HG03378 (cell line): Measurements from ENCODE around the gene PSMA6.
A peak's percentile ranks its signal among the peaks of the same experiment; 100 is the strongest.
"Not testable (repeated sequence)": the region's sequence is repeated elsewhere in the genome, so short reads cannot be mapped to it uniquely, and the experiment has no call there.

ENCODE experiments used
- ATAC-seq: cut with Tn5 transposase; IDR thresholded peaks from one replicate; pipeline ENCODE4 v1.9.1; 2021; ENCODE audit warnings: mild to moderate bottlenecking, moderate library complexity; ENCODE audit not compliant: unreplicated experiment

Gene PSMA6

DNA sequence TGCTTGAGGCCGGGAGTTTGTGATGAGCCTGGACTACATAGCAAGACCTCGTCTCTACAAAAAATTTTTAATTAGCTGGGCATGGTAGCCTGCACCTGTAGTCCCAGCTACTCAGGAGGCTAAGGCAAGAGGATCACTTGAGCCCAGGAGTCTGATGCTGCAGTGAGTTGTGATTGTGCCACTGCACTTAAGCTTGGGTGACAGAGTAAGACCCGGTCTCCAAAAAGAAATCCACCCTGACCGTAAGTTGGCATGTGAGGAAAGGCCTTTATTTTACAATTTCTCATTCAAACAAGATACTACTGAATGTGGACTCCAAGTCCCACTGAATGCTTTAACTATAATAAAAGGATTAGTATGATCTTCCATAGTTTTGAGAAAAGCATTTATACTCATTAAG lies 27.3 kb downstream of the PSMA6 start:
- ATAC-seq: no peak

DNA sequence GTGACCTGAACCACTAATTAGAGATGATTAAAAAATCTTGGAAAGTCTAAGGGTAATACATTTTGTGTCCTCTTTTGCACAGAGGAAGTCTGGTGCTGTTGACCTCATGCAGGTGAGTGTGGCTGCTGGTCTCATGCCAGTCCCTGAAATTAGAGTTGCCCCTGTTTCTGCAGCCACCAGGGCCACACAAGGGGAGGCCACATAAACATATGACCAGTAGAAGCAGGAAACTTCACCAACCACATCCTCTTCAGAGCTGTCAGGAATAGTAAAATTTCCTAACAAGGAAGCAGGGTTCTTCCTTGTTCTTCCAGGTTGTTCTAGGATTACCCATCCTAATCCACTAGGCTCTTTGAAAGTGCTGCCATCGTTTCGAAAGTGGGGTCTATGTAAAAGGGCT lies 28.3 kb downstream of the PSMA6 start:
- ATAC-seq: no peak

DNA sequence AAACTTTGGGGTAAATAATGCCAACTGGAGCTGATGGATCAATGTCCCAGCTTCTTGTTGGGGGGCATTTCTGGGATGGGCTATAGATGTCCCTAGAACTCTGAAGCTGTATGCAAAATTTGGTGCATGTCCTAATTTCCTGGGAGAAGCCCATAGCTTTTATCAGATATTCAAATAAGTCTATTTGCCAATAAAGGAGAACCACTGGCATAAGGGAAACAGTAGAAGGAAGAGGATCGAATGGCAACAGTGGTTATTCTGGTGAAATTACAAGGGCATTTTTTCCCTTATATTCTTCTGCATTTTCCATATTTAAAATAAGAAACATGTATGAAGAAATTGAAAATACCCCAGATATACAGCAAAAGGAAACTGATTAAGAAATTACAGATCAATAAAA lies 34.2 kb downstream of the PSMA6 start:
- no peak for ATAC-seq

GRCh38 chr14:35331605-35332516 lies 39.7 kb downstream of the PSMA6 start:
- peak; percentile 62 for ATAC-seq

DNA sequence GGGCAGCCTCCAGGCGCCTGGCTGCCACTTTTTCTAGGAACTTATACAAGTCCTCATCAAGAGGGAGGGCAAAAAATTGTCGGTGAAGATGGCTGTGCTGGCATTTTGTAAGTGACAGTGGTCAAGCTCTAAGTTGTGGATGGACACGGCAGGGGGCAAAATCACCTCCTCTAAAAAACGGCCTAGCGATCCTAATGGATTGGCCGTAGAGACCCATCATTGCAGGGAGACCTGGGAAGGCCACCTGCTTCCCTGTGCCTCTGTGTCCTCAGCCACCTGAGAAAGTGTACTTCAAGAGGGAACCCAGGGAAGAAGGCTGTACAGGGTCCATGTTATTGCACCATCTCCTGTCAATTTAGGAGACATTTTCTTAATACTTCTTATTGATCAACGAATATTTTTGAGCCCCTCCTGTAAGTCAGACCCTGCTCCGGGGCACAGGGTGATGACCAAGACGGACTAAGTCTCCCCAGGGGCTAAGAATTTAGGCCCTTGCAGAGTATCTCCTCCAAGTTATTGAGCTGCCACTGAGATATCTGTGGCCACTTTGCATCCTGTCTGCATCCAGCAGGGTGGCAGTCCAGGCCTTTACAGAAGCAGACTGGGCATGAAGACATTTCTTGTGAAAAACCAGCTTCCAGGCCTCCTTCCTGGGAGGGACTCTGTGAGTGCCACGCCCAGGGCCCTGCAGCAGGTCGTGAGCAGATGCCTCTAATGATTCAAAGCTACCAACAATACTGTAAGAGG lies 40.5 kb downstream of the PSMA6 start:
- ATAC-seq: no peak

- no peak for ATAC-seq
These were observed 41.1 kb downstream of the PSMA6 start for GRCh38 chr14:35333264-35333730.

- ATAC-seq: no peak
These were observed 41.9 kb downstream of the PSMA6 start for GRCh38 chr14:35333797-35334743.

- ATAC-seq: no peak
These were observed 43.4 kb downstream of the PSMA6 start for GRCh38 chr14:35335388-35336092.

DNA sequence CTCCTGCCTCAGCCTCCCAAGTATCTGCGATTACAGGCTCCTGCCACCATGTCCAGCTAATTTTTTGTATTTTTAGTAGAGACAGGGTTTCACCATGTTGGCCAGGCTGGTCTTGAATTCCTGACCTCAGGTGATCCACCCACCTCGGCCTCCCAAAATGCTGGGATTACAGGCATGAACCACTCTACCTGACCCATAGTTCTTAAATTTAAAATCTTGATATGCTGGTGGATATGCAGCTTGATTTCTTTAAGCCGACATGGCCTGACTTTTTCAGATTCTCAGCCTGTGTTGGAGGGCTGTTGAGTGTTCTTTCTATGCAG lies 44.0 kb downstream of the PSMA6 start:
- not testable (repeated sequence) for ATAC-seq

DNA sequence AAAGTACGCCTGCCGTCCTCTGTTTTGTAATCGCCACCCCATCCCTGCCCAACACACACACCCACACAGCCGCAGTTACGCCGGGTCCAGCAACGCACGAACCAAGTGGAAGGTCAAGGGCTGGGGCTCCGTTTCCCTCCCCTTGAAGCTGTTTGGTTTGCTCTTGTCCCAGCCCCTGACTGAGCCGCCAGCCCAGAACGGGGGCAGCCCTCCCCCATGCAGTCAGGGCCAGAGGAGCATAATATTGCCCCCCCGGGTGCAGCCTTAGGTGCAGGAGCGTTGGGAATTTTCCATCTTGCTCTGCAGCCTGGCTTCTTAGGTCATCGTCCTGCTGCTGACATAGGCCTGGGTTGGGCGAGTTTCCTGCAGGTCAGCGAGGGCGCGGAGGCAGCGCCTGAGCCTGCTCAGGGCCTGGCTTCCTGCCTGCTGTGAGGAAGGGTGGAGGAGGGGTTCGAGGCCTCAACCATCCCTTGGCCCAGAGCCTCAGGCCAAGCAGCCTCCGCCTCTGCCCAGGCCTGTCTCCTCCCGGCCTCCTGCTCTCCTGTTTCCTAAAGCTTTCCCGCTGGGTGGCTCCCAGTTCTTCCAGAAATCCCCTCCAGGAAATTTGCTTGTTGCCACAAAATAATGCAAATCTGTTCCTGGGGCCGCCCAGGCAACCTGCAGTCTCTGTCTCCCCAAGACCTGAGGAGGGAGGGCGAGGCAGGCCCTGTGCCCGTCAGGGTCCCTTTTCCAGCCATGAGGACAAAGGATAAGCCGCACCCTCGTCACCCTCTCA lies 44.5 kb downstream of the PSMA6 start:
- no peak for ATAC-seq

DNA sequence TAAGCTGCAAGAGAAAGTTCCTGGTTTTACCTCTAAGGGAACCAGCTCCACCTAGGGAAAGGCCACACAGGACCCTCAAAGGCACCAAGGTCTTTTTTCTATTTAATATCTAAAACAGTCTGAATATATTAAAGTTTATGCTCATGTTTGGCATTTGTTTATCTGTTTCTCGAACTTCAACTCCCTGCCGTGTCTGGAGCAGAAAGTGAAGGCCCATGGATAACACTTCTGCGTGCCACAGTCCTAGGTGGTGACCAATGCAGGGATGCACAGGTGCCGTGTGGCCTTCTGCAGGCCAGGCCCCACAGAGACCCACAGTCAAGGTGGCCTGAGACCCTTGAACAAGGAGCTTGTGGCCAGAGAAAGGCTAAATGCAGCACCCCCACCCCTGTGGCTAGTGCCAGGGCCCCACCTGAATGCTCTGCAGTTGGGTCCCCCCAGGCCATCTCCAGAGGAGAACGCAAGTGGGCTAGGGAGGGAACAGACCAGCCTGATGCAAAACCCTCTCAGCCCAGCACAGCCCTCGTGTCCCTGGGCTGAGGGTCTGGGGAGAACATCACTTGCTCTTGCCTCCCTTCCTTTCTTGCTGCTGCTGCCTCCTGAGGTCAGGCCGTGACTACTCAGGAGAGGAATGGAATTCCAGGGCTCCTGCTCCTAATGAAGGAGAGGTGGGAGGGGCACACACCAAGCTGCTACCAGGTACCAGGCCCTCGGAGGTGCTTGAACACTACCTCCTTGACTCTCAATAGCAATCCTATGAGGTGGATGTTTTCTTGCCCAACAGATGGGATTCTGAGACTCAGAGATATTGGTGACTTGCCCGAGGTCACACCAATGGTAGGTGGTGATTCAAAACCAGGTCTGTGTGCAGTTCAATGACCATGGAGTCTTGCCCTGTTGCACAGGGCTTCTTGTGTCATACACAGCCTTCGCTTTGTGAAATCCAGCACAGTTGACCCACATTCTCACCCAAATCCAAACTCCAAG lies 45.4 kb downstream of the PSMA6 start:
- ATAC-seq: no peak

- no peak for ATAC-seq
These were observed 46.7 kb downstream of the PSMA6 start for GRCh38 chr14:35338731-35339405.

- ATAC-seq: no peak
These were observed 47.7 kb downstream of the PSMA6 start for GRCh38 chr14:35339761-35340406.

GRCh38 chr14:35340616-35341453 lies 48.7 kb downstream of the PSMA6 start:
- no peak for ATAC-seq

DNA sequence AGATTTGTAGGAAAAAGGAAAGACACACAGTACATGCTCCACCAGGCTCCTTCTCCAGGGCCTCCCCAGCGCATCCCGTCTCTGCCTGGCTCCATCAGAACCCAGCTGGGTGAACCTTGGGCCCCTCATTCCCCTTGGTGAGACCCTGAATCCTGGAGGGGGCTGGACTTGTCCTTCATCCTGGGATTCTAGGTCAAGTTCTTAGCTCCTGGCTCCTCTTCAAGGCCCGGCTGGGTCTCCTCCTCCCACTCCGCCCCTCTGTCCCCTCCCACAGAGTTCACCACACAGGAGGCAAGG lies 49.2 kb downstream of the PSMA6 start:
- ATAC-seq: no peak

- ATAC-seq: no peak
These were observed 49.7 kb downstream of the PSMA6 start for GRCh38 chr14:35341751-35342488.
